HG02973 (cell line): ENCODE results near the gene METRN.

Source experiments
- ATAC-seq: cut with Tn5 transposase; IDR thresholded peaks from one replicate; pipeline ENCODE4 v1.9.1; 2021; ENCODE audit warnings: moderate library complexity; ENCODE audit not compliant: unreplicated experiment

METRN gene

DNA sequence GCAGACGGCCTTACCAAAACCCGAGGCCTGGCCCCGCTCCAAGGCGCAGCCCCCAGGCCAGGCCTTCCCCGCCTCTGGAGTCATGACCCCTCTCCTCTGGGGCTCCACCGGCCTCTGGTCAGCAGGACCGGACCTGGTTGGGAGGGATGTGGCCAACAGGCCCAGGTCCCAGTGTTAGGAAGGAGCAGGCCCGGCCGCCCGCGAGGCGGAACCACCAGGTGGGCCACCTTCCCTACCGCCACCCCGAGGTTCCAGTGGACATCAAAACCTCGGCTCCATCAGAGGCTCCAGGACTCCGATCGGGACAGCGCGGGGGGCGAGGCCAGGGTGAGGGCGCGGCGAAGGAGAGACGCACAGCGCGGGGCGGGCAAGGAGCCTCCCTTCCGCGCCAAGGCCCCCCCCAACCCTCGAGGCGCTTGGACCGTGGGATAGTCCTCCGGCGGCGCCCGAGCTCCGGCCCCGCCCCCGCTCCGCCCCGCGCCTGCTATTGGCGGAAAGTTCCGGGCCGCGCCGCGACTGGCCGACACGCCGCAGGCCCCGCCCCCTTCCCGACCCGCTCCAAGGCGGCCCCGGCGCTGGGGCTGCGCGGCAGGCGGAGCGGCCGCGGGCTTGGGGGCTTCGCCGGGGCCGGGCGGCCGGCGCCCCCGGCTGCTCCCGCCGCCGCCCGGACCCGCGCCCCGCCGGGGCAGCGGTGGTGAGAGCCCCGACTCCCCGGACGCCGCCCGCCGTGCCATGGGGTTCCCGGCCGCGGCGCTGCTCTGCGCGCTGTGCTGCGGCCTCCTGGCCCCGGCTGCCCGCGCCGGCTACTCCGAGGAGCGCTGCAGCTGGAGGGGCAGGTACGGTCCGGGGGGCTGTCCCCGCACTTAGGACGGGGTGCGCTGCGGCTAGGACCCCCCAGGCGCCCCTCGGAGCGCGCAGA is at the start of gene METRN:
METRN (plus strand) TSS at position 561 of the 919 bp plus-strand sequence; CDS start at position 733, 172 bp downstream.
- peak; percentile 63 for ATAC-seq

DNA sequence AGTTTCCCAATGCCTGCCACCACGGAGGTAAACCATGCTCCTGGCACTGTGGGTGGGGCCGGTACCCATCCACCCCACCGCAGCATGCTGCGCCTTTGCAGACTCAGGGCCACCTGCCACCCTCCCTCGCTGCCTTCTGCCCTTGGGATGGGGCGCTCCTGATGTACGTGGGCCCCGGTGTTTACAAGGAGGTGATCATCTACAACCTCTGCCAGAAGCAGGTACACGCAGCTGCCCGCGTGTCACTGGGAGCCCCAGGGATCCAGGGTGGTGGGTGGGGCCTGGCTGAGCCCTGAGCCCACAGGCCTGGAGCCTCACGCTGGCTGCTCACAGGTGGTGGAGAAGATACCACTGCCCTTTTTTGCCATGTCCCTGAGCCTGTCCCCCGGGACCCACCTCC is 48.3 kb upstream of the METRN start:
- ATAC-seq: no peak

GRCh38 chr16:667113-667779 is 47.7 kb upstream of the METRN start:
- ATAC-seq: no peak

DNA sequence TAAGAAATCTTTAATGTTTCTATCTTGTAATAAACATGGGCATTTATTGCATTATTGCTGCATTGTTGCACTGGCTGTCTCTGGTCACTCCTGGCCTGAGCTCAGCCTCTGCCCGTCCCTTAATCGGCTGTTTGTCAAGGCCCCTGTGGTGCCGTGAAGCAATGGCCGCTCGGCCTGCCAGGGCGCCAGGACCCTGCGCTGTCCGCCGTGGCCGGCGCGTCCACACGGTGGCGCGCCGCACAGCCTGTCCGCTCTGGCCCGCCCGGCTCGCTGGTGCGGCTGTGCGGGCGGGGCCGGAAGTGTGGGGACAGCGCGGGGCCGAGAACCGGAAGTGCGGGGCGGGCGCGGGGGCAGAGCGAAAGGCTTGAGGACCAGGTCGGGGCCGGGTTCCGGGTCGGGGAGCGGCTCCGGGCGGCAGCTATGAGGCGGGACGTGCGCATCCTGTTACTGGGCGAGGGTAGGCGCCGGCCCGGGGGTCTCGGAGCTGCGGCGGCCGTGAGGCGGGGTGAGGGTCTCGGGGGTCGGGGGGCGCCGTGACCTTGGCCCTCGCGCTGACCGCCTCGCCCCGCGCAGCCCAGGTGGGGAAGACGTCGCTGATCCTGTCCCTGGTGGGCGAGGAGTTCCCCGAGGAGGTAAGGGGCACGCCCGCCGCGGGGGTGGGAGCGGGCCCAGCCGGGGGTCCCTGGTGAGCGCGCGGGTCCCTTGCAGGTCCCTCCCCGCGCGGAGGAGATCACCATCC is 47.0 kb upstream of the METRN start, which contains the start of gene RHOT2:
RHOT2 (plus strand) TSS at position 353 of the 739 bp plus-strand sequence; CDS start at position 421, 68 bp downstream.
- peak; percentile 73 for ATAC-seq

DNA sequence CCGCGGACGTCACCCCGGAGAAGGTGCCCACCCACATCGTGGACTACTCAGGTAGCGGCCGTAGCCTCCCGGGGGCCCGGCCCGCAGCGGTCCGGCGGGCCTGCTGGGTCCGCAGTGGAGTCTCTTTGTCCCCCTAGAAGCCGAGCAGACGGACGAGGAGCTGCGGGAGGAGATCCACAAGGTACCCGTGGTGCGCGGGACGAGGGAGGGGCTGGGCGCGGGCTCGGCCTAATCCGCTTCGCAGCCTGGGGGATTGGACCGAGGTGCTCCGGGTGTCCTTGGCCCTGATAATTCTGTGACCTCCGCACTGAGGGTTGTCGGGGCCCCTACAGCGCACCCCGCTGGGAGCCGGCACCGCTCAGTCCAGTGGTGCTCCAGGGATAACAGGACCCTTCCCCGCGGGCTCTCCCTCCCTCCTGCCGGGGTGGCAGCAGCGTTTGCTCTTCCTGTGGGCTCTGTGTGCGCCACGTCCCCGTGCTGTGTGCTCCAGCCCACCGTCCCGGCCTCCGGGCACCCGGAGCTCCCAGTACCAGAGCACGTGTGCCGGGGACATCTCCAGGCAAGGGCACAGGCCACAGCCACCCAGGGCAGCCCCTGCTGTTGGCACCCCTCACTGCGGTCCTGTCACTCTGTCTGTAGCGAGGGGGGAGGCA is 46.3 kb upstream of the METRN start:
- no peak for ATAC-seq

DNA sequence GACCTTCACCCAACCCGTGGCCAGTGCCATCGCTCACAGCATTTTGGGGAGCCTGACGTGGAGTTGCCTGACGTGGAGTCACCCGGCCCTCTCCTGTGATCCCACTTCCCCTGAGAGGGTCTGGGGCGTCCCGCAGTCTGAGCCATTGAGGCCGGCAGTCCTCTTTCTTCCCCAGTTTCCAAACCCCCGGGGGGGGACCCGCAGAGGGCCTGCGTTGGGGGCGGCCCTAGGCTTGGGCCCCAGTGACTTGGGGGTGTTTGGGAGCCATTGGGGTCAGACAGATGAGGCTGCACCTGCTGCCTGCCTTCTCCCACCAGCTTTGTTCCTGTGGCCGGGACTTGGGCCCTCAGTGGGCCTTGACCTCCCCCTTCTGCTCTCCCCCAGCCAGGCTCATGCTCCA is 45.3 kb upstream of the METRN start:
- ATAC-seq: no peak

DNA sequence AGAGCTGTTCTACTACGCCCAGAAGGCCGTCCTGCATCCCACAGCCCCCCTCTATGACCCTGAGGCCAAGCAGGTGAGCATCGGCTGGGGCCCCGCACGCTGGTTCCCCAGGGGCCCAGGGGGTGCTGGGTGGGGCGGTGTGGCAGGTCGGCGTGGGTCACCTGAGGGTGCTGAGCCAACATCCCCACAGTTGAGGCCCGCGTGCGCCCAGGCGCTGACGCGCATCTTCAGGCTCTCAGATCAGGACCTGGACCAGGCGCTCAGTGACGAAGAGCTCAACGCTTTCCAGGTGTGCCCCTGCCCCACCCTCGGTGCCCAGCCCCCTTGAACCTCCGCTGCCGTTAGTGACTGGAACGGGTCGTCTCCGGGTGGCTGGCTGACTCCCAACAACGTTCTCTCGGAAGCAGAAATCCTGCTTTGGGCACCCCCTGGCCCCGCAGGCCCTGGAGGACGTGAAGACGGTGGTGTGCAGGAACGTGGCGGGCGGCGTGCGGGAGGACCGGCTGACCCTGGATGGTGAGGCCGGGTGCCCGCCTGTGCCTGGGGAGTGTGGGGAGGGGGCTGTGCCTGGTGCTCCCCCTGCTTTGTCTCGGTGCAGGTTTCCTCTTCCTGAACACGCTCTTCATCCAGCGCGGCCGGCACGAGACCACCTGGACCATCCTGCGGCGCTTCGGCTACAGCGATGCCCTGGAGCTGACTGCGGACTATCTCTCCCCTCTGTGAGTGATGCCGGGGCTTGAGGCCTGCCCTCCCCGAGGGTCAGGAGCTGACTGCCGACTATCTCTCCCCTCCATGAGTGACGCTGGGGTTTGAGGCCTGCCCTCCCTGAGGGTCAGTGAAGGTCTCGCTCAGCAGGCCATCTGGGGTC is 44.2 kb upstream of the METRN start:
- no peak for ATAC-seq

- ATAC-seq: no peak
Observed at GRCh38 chr16:671353-672131, 43.4 kb upstream of the METRN start.

DNA sequence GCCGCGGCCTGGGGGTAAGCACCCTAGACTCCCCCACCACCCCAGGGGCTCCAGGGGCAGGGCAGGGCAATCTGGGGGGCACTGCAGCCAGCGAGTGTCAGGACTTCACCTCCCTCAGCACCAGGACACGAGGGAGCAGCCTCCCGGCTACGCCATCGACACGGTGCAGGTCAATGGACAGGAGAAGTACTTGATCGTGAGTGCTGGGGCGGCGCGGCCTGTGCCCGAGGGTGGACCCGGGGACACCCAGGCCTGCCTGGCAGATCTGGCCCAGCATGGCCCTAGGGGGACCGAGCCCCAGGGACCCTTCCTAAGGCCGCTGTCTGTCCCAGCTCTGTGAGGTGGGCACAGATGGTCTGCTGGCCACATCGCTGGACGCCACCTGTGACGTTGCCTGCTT is 42.5 kb upstream of the METRN start:
- no peak for ATAC-seq

GRCh38 chr16:672851-673250 is 42.1 kb upstream of the METRN start:
- ATAC-seq: no peak

DNA sequence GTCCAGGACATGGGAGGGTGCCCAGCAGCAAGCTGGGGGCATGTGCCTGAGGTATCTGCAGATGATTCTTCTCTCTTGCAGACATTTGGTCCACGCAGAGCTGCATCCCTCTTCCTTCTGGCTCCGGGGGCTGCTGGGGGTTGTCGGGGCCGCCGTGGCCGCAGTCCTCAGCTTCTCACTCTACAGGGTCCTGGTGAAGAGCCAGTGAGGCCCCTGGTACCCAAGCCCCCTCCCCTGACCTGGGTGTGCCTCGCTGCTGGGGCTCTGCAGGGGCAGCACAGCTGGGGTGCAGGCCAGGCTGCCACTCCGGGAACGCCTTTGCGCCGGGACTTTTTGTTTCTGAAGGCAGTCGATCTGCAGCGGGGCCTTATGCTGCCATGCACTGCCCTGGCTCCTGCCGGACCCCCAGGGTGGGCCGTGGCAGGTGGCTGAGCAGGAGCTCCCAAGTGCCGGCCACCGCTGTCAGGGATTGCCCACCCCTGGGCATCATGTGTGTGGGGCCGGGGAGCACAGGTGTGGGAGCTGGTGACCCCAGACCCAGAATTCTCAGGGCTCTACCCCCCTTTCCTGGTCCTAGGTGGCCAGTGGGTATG is 41.4 kb upstream of the METRN start:
- no peak for ATAC-seq

GRCh38 chr16:674214-674881 is 40.6 kb upstream of the METRN start:
- ATAC-seq: no peak

DNA sequence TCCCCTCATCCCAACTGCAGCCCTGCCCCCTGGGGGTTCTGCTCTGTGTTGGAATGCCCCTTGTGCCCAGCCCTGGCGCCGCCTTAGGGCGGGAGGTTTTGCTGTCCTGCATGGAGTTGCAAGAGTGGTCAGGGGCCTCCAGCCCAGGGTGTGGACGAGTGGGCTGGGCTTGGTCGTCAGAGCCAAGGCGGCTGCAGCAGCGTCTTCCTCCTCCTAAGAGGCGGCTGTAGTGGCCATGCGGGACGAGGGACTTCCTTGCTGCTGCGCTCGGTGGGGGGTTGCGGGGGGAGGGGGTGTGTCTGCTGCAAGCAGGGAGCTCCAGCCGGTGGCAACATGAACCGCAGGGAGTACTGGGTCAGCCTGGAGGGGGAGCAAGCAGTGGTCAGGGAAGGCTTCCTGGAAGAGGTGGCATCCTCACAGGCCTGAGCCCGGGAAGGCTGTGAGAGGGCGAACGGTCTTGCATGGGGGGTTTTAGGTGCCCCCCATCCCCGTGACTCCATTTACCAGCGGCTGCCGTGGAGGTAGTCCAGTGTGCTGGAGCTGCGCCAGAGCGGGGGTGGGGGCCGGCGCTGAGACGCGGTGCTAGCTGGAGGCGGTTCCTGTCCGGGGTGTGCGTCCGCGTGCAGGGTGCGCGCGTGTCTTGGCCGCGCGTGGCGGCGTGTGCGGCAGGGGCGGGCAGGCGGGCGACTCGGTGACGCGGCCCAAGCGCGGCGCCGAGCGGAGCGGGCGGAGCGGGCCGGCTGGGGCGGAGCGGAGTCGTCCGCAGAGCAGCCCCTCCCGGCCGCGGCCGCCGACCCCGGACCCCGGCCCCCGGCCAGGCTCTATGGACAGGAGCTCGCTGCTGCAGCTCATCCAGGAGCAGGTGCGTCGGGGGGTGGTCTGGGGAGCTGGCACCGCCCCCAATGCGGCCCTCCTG is 39.7 kb upstream of the METRN start, which contains the start of gene RHBDL1:
RHBDL1 (plus strand) TSS at position 704 of the 916 bp plus-strand sequence; CDS start at position 824, 120 bp downstream.
- ATAC-seq: no peak

DNA sequence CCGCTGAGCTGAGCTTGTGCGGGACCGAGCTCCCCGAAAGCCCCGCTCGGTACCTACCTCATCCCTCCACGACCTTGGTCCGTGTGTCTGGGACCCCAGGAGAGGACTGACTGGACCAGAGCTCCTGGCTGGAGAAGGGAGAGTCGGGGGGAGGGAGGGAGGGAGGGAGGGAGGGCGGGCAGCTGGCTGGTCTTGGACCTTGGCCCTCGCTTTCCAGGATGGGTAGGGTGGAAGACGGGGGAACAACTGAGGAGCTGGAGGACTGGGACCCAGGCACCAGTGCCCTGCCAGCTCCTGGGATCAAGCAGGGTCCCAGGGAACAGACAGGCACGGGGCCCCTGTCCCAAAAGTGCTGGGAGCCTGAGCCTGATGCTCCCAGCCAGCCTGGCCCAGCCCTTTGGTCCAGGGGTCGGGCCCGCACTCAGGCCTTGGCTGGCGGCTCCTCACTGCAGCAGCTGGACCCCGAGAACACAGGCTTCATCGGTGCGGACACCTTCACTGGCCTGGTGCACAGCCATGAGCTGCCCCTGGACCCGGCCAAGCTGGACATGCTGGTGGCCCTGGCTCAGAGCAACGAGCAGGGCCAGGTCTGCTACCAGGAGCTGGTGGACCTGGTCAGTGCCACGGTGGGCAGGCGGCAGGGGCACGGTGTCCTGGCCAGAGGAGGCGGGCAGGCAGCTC is 38.9 kb upstream of the METRN start:
- ATAC-seq: no peak

DNA sequence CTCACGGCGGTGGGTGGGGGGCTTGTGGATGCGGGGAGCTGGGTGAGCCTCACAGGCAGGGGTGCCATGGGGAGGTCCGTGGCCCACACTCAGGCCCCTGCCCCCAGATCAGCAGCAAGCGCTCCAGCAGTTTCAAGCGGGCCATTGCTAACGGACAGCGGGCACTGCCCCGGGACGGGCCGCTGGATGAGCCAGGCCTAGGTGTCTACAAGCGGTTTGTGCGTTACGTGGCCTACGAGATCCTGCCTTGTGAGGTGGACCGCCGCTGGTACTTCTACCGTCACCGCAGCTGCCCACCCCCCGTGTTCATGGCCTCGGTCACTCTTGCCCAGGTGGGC is 38.4 kb upstream of the METRN start:
- ATAC-seq: no peak

DNA sequence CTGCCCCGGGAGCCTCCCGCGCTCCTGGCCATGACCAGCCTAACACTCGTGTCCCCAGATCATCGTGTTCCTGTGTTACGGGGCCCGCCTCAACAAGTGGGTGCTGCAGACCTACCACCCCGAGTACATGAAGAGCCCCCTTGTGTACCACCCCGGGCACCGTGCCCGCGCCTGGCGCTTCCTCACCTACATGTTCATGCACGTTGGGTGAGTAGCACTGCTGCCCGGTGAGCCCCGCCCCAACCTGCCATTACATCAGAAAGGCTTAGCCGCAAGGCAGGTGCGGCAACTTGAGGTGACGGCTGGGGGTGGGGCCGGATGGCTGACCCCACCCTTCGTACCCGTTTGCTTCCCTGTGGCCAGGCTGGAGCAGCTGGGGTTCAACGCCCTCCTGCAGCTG is 38.0 kb upstream of the METRN start:
- ATAC-seq: no peak
